Measurements from ENCODE around the gene CHCHD4.
A peak's percentile ranks its signal among the peaks of the same experiment; 100 is the strongest.

The CHCHD4 gene

DNA sequence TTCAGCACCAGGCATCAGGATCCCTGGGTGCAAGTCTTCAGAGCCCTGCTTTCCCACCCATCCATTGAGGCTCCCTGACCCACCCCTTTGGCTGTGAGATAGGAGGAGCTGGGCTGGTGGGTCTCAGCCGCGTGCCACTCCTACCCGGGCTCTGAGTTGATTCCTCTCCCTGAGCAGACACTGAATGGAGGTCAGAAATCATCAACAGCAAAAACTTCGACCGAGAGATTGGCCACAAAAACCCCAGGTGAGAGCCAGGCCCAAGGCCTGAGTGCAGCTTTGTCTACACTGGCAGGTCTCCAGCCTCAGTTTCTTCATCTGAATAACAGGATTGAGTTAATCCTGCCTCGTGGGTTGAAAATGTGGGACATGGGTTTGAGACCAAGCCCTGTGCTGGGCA, 8.0 kb upstream of the CHCHD4 start:
- H3K4me3 Mint-ChIP-seq = no peak overlapping the region
- H3K27ac Mint-ChIP-seq = no peak overlapping the region
- H3K27me3 Mint-ChIP-seq = no peaks in the 10 kb centered on the region
- no peaks in the 10 kb centered on the region for H3K9me3 Mint-ChIP-seq
- no peak for ATAC-seq
- DNase-seq = no peak
- H3K4me1 Mint-ChIP-seq = peaks cover 9% of the 10 kb centered on the region

DNA sequence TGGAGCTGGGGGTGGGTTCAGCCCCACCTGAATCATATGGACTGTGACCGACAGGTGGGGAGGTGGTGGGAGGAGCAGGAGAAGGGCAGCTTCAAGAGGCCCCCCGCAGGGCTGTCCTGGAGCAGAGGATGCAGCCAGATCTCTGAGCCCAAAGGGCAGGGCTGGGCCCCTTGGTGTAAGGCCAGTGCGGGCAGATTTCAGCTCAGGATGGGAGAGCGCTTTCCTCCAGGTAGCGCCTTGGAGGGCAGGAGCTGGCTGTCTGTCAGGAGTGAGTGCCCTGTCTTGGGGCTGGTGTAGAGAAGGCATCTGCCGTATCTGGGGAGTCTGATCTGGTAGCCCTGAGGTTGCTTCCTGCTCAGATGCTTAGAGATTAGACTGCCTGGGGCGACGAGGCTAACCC, 7.5 kb upstream of the CHCHD4 start:
- no peaks in the 10 kb centered on the region for H3K9me3 Mint-ChIP-seq
- H3K4me1 Mint-ChIP-seq = peaks cover 14% of the 10 kb centered on the region
- H3K27me3 Mint-ChIP-seq = no peaks in the 10 kb centered on the region
- no peak overlapping the region for H3K4me3 Mint-ChIP-seq
- DNase-seq (no peak), ATAC-seq (no peak)
- no peak overlapping the region for H3K27ac Mint-ChIP-seq

DNA sequence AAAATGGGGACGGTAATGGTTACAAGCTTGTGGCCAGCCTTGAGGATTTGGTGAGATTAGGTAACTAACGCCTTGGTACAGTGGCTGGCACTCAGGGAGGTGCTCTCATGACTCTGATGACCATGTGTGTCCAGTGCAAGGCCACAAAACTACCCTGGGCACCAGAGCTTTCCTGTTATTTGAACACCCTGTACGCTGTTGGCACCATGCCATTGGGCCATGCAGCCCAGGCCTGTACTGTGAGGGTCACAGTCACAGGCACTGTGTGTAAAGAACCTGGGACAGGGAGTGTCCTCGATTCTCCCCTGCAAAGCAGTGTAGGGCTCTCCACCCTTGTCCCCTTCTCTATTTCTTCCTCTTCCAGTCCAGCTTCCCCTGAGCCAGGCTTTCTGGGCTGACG, 6.5 kb upstream of the CHCHD4 start:
- DNase-seq (no peak), ATAC-seq (no peak)
- Mint-ChIP-seq H3K4me1 (peaks cover 24% of the 10 kb centered on the region), H3K27ac (no peak overlapping the region), H3K9me3 (no peaks in the 10 kb centered on the region), H3K27me3 (no peaks in the 10 kb centered on the region), H3K4me3 (no peak overlapping the region)

DNA sequence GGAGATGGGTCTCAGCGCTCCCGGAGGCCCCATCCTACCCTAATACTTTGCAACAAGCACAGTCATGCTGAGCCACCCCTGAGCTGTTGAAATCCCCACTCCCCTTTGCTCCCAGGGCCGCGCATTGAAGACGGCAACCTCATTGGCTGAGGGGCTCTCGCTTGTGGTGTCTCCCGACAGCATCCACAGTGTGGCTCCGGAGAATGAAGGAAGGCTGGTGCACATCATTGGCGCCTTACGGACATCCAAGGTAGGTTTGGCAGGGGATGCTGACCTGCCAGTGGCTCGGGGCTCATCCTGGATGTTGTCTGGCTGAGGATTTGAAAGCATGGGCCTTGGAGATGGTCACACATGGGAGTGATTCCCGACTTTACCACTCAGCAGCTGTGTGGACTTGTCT, 6.0 kb upstream of the CHCHD4 start:
- H3K27me3 Mint-ChIP-seq = no peaks in the 10 kb centered on the region
- DNase-seq (no peak), ATAC-seq (no peak)
- H3K9me3 Mint-ChIP-seq = no peaks in the 10 kb centered on the region
- no peak overlapping the region for H3K4me3 Mint-ChIP-seq
- H3K27ac Mint-ChIP-seq = no peak overlapping the region
- H3K4me1 Mint-ChIP-seq = peaks cover 28% of the 10 kb centered on the region

DNA sequence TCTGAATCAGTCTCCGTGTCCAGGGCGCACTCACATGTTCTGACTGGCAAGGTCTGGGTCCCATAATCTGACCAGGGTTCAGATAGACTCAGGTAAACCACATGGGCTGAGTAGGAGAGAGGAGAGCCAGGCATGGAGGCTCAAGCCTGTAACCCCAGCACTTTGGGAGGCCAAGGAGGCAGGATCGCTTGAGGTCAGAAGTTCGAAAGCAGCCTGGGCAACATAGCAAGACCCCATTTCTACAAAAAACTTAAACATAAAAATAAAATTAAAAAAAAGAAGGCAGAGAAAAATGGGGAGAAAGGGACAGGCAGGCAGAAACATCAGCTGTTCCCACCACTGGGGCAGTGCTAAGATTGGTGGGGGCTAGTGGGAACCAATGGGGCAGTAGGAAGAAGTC, 5.6 kb upstream of the CHCHD4 start:
- ATAC-seq (no peak), DNase-seq (no peak)
- Mint-ChIP-seq H3K27ac (peak overlapping the region; percentile 65 to 79), H3K4me3 (no peak overlapping the region), H3K9me3 (no peaks in the 10 kb centered on the region), H3K27me3 (no peaks in the 10 kb centered on the region), H3K4me1 (peaks cover 29% of the 10 kb centered on the region)

DNA sequence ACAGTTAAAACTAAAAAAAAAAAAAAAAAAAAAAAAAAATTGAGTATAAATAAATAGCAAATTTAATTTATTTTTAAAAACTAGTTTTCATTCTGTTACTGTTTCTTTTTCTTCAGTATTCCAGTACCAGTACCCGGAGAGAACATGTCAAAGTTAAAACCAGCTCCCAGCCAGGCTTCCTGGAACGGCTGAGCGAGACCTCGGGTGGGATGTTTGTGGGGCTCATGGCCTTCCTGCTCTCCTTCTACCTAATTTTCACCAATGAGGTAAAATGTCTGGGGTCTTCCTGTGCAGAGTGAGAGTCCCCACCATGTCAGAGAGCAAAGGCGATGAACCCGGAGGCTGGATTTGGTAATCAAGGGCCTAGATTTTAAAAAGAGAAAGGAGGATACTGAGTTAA, 4.6 kb upstream of the CHCHD4 start:
- peaks cover 29% of the 10 kb centered on the region for H3K4me1 Mint-ChIP-seq
- no peaks in the 10 kb centered on the region for H3K27me3 Mint-ChIP-seq
- no peak overlapping the region for H3K27ac Mint-ChIP-seq
- ATAC-seq = no peak
- no peak for DNase-seq
- H3K4me3 Mint-ChIP-seq = no peak overlapping the region
- H3K9me3 Mint-ChIP-seq = no peaks in the 10 kb centered on the region

GRCh38 chr3:14128724-14129123, 4.1 kb upstream of the CHCHD4 start:
- Mint-ChIP-seq H3K4me1 (peaks cover 32% of the 10 kb centered on the region), H3K9me3 (no peaks in the 10 kb centered on the region), H3K27me3 (no peaks in the 10 kb centered on the region), H3K4me3 (no peak overlapping the region), H3K27ac (no peak overlapping the region)
- no peak for DNase-seq
- ATAC-seq = no peak

DNA sequence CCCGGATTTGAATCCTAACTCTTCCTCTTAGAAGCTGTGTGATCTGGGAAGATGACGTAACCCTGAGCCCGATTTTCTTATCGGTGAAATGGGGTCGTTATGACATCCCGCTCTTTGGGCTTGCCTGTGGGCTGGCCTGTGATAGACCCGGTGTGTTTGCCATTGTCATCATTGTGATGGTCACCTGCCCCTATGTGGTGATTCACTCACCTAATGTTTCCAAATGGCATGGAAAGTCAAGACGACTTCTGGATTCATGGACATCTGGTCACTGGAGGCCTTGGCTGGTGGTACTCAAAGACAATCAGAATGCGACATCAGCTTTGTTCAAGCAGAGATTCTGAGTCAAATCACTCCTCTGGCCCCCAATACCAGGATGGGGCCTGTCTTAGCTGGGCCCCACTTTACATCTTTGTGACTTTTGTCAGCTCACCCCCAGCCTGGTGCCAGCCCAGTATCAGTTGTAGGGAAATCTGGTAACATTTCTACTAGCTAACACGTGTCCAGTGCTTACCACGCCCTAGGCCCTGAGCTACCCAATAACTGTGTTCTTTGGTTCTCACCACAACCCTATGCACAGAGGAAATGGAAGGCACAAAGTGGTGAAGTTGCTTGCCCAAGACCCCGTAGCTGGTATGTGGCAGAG, 3.0 kb upstream of the CHCHD4 start:
- DNase-seq = no peak

GRCh38 chr3:14126887-14127505, 2.3 kb upstream of the CHCHD4 start:
- H3K9me3 Mint-ChIP-seq = no peaks in the 10 kb centered on the region
- H3K27me3 Mint-ChIP-seq = no peaks in the 10 kb centered on the region
- H3K4me3 Mint-ChIP-seq = peak overlapping the region; percentile 96 to 98
- ATAC-seq (no peak), DNase-seq (no peak)
- no peak overlapping the region for H3K27ac Mint-ChIP-seq
- H3K4me1 Mint-ChIP-seq = peaks cover 49% of the 10 kb centered on the region

More for the DNA sequence above, 3.0 kb upstream of the CHCHD4 start:
- no peak overlapping the region for H3K4me3 Mint-ChIP-seq
- H3K9me3 Mint-ChIP-seq = no peaks in the 10 kb centered on the region
- peaks cover 42% of the 10 kb centered on the region for H3K4me1 Mint-ChIP-seq
- H3K27ac Mint-ChIP-seq = no peak overlapping the region
- no peak for ATAC-seq
- no peaks in the 10 kb centered on the region for H3K27me3 Mint-ChIP-seq

- no peak for ATAC-seq
- Mint-ChIP-seq H3K27ac (peak overlapping the region; percentile 94 to 97), H3K9me3 (no peaks in the 10 kb centered on the region), H3K27me3 (no peaks in the 10 kb centered on the region), H3K4me3 (peak overlapping the region; percentile 96 to 98), H3K4me1 (peaks cover 56% of the 10 kb centered on the region)
- DNase-seq = no peak
These were observed 1.6 kb upstream of the CHCHD4 start for GRCh38 chr3:14126017-14126886.

- DNase-seq (peak; percentile 46 to 49), ATAC-seq (peak; percentile 48)
- Mint-ChIP-seq H3K27ac (peak overlapping the region; percentile 94 to 97), H3K9me3 (no peaks in the 10 kb centered on the region), H3K27me3 (no peaks in the 10 kb centered on the region), H3K4me1 (peaks cover 59% of the 10 kb centered on the region), H3K4me3 (peak overlapping the region; percentile 96 to 98)
These were observed 735 bp upstream of the CHCHD4 start for GRCh38 chr3:14125193-14126016.

DNA sequence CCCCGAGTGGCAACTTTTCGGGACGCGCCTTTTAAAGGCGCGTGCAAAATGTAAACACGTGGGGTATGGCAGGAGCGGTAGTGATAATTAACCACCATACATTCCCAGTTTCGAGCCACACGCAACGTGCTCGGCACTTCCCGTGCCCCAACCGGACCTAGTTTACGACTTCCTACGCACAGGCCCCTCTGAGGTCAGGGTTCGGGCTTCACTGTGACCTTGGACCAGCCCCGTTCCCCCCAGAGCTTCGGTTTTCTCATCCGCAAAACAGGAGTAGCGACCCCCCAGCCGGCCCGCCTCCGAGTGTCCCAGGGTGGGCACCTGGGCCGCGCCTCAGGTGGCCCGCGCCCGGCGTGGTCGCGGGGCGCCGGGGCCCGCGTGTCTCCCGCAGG, 451 bp downstream of the CHCHD4 start:
- Mint-ChIP-seq H3K4me1 (peaks cover 69% of the 10 kb centered on the region), H3K27ac (peak overlapping the region; percentile 91 to 95), H3K27me3 (no peaks in the 10 kb centered on the region), H3K9me3 (no peaks in the 10 kb centered on the region), H3K4me3 (peak overlapping the region; percentile 96 to 98)
- DNase-seq = peak in 1 of 2 donors; percentile 75
- peak; percentile 70 for ATAC-seq

- peaks cover 69% of the 10 kb centered on the region for H3K4me1 Mint-ChIP-seq
- peak overlapping the region; percentile 96 to 98 for H3K4me3 Mint-ChIP-seq
- no peaks in the 10 kb centered on the region for H3K9me3 Mint-ChIP-seq
These were observed 1.1 kb downstream of the CHCHD4 start for GRCh38 chr3:14123308-14124222.

DNA sequence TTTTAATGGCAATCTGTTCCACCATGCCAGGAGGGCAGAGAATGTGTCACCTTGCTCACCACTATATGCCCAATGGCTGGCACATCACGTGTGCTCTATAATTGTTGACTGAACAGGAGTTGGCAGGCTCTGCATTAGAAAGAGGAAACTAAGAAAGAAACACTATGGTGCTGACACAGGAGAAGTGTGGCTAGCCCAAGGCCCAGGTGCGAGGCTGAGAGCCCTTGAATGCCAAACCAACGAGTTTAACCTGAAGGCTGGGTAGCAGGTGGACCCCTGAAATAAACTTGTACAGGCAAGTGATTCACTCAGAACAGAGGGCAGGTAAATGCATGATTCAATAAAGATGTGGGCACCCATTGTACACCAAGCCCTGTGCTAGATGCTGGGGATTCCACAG, 2.4 kb downstream of the CHCHD4 start:
- H3K4me3 Mint-ChIP-seq = peak overlapping the region; percentile 96 to 98
- peaks cover 61% of the 10 kb centered on the region for H3K4me1 Mint-ChIP-seq
- no peaks in the 10 kb centered on the region for H3K27me3 Mint-ChIP-seq
- ATAC-seq = no peak
- DNase-seq = no peak
- H3K9me3 Mint-ChIP-seq = no peaks in the 10 kb centered on the region
- H3K27ac Mint-ChIP-seq = peak overlapping the region in 1 of 2 donors; percentile 65

More at GRCh38 chr3:14123308-14124222, 1.1 kb downstream of the CHCHD4 start:
- no peak for DNase-seq
- no peak for ATAC-seq
- peak overlapping the region; percentile 91 to 95 for H3K27ac Mint-ChIP-seq
- no peaks in the 10 kb centered on the region for H3K27me3 Mint-ChIP-seq
